NB4 (cell line): ENCODE data around the gene APPL2.

Source experiments
- DNase-seq: peaks from one replicate; pipeline ENCODE4 v3.0.0; 2010; ENCODE audit warnings: low read depth
- H3K4me3 ChIP-seq: one replicate; pipeline ENCODE4 v1.5.1; 2011; ENCODE audit warnings: mild to moderate bottlenecking, low read depth, low read length, moderate library complexity
- CTCF ChIP-seq: IDR thresholded peaks from one replicate; pipeline ENCODE4 v1.5.1; 2012; ENCODE audit warnings: low read depth, low read length
- MAX ChIP-seq: IDR thresholded peaks from 2 replicates; pipeline ENCODE4 v1.6.1; 2011; ENCODE audit warnings: low read depth, low read length
- MYC ChIP-seq: IDR thresholded peaks from 2 replicates; pipeline ENCODE4 v1.6.1; 2011; ENCODE audit warnings: low read depth, low read length
- POLR2A ChIP-seq: IDR thresholded peaks from 2 replicates; pipeline ENCODE4 v1.6.1; 2011; ENCODE audit warnings: mild to moderate bottlenecking; ENCODE audit not compliant: insufficient read length; ENCODE audit errors: extremely low read depth

The APPL2 gene

GRCh38 chr12:105237666-105238065 lies 1.7 kb upstream of the APPL2 start:
- DNase-seq, result no peak
- H3K4me3 ChIP-seq, result no peak overlapping the region
- TF ChIP-seq POLR2A (no peak), MYC (no peak), CTCF (no peak), MAX (no peak)

- peak overlapping the region; percentile 87 for H3K4me3 ChIP-seq
- no peak for DNase-seq
- TF ChIP-seq MYC (no peak), CTCF (no peak), POLR2A (no peak), MAX (no peak)
Observed at GRCh38 chr12:105235281-105235731, 668 bp downstream of the APPL2 start.

- TF ChIP-seq MYC, result no peak
- TF ChIP-seq CTCF, result no peak
- TF ChIP-seq POLR2A, result no peak
- no peak for TF ChIP-seq MAX
- no peak for DNase-seq
- no peak overlapping the region for H3K4me3 ChIP-seq
Observed at GRCh38 chr12:105234197-105234596, 1.8 kb downstream of the APPL2 start.

DNA sequence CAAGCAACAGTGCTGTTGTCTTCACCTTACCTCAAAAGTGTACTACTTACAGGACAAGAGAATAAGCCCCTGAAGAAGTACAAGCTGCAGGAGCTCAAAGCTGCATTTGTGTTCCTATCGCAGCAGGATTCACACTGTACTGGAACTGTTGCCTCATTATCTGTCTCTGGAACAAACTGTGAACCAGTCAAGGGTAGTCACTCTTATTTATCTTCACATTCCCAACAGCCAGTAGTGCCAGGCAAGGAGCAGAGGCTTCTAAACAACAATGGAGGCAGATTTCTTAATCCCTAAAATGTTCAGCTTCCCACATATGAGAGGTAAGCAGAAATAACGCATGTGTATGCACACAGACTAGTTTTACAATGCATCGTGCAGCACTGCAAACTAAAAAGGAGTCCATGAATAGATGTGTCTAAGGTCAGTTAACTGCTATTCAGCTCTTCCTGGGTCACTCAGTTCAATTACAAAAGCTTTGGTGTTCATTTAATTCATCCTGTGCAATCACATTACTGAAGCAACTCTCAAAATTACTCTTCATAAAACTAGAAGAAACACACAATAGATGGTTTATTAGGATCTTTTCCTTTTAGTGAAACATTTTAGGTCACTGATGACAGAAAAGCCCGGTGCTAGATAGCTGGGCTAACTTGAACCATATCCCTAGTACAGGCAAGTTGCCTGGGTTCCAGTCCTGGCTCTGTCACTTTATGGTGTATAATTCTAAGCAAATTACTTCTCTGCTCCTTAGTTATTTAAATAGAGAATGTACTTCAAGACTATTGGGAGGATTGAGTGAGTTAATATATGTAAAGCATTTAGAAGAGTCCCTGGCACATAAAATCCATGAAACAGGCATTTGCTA lies 2.7 kb downstream of the APPL2 start:
- TF ChIP-seq MYC (no peak), CTCF (no peak), MAX (no peak), POLR2A (no peak)
- no peak overlapping the region for H3K4me3 ChIP-seq
- no peak for DNase-seq

GRCh38 chr12:105231396-105231795 lies 4.6 kb downstream of the APPL2 start:
- no peak overlapping the region for H3K4me3 ChIP-seq
- DNase-seq, result no peak

More at GRCh38 chr12:105231396-105231795, 4.6 kb downstream of the APPL2 start:
- TF ChIP-seq POLR2A, result no peak
- TF ChIP-seq MAX, result no peak
- TF ChIP-seq MYC, result no peak
- TF ChIP-seq CTCF, result no peak
